Upper lobe of left lung (tissue), 6 donors: ENCODE data around the gene OTUD3. TPM values are rescaled to one million over a fixed set of nuclear protein-coding genes. Genes with fewer than 3 reads are reported as not detected.

Experiments used
- ATAC-seq, 2 donors: fragments of 200-7000 bp; cut with Tn5 transposase; one replicate each; pipeline ENCODE4 v1.9.1; 2022; ENCODE audit warnings: mild to moderate bottlenecking in 2 of 2, moderate library complexity in 2 of 2; ENCODE audit not compliant: low FRiP score in 2 of 2
- DNase-seq, 2 donors: peaks; one replicate each; pipeline ENCODE4 v3.0.0-alpha.2; 2019 to 2020
- H3K27ac ChIP-seq, 4 donors: fragments of 200-600 bp; sonication (generic); one replicate each; pipeline ENCODE4 v1.5.1; 2016 to 2019
- H3K27me3 ChIP-seq, 4 donors: fragments of 200-600 bp; sonication (generic); one replicate each; pipeline ENCODE4 v1.5.1; 2017 to 2019
- H3K36me3 ChIP-seq, 4 donors: fragments of 200-600 bp; sonication (generic); one replicate each; pipeline ENCODE4 v1.5.1; 2016 to 2019
- H3K4me1 ChIP-seq, 4 donors: fragments of 200-600 bp; sonication (generic); one replicate each; pipeline ENCODE4 v1.5.1; 2018 to 2019
- H3K4me3 ChIP-seq, 4 donors: fragments of 200-600 bp; sonication (generic); one replicate each; pipeline ENCODE4 v1.5.1; 2017 to 2019; ENCODE audit warnings: mild to moderate bottlenecking in 2 of 4, moderate library complexity in 1 of 4
- H3K9me3 ChIP-seq, 4 donors: fragments of 200-600 bp; sonication (generic); one replicate each; pipeline ENCODE4 v1.5.1; 2018 to 2019
- CTCF ChIP-seq, 6 experiments: fragments of 450-650 bp in 4 of 6; fragments of 200-600 bp in 2 of 6; sonication (generic) in 2 of 6; IDR thresholded peaks; one replicate each; pipeline ENCODE4 v1.5.1; 2016 to 2019; ENCODE audit warnings: antibody characterized with exemption in 6 of 6
- EP300 ChIP-seq, 4 donors: sonication (generic); formaldehyde crosslinking; IDR thresholded peaks; one replicate each; pipeline ENCODE4 v1.5.1; 2017; ENCODE audit warnings: antibody characterized with exemption in 4 of 4, control low read depth in 2 of 4
- POLR2A ChIP-seq, 4 donors: fragments of 450-650 bp; IDR thresholded peaks; one replicate each; pipeline ENCODE4 v1.5.1; 2016 to 2017; ENCODE audit warnings: antibody characterized with exemption in 4 of 4, mild to moderate bottlenecking in 2 of 4
- POLR2AphosphoS5 ChIP-seq, 2 donors: sonication (generic); formaldehyde crosslinking; IDR thresholded peaks; one replicate each; pipeline ENCODE4 v1.5.1; 2017; ENCODE audit warnings: antibody characterized with exemption in 2 of 2
- WGBS, 2 donors: methylation state at CpG; one replicate each; pipeline ENCODE4 v1.1.5; 2017 to 2018; 5-methylcytosine and 5-hydroxymethylcytosine counted together
- total RNA-seq, 6 donors: library from RNA; depleted of rRNA in 4 of 6; stranded (reverse); fragments of >200 nt in 4 of 6; gene quantifications; one replicate each; pipeline versions ENCODE4 v1.1.0 to v1.2.1, GENCODE V29; 2016 to 2021
- donor health status: DM: no; HTN: no; CAD: no; lungs with moderate emphysema.
- donor health status: DM: no; HTN: yes; CAD: no; lungs with severe emphysema.

Gene OTUD3
- total RNA-seq, 6 donors from 2014 or later: 3.1 to 8.6 (median 6.9) TPM

GRCh38 chr1:19861034-19861433 lies 21.2 kb upstream of the OTUD3 start:
- no peak for ATAC-seq
- Histone ChIP-seq H3K9me3 (peaks cover 0 to 4% (median 0%) of the 10 kb centered on the region in 4 donors), H3K27me3 (no peaks in the 10 kb centered on the region), H3K4me3 (no peak overlapping the region), H3K4me1 (no peaks in the 10 kb centered on the region), H3K27ac (no peak overlapping the region), H3K36me3 (no peaks in the 10 kb centered on the region)
- TF ChIP-seq CTCF (IDR thresholded peaks at IDR 0.05): no peak
- TF ChIP-seq EP300 (IDR thresholded peaks at IDR 0.05): no peak
- no peak for TF ChIP-seq POLR2A (IDR thresholded peaks at IDR 0.05)
- TF ChIP-seq POLR2AphosphoS5 (IDR thresholded peaks at IDR 0.05): no peak
- DNase-seq: no peak
- 73 to 79% methylated on average over 2 of the region's 2 CpGs for WGBS, 2 donors

GRCh38 chr1:19861842-19862530 lies 20.2 kb upstream of the OTUD3 start:
- Histone ChIP-seq H3K27me3 (no peaks in the 10 kb centered on the region), H3K9me3 (peaks cover 0 to 4% (median 0%) of the 10 kb centered on the region in 4 donors), H3K4me3 (no peak overlapping the region), H3K4me1 (no peaks in the 10 kb centered on the region), H3K27ac (no peak overlapping the region), H3K36me3 (no peaks in the 10 kb centered on the region)
- no peak for ATAC-seq
- no peak for DNase-seq
- no peak for TF ChIP-seq CTCF (IDR thresholded peaks at IDR 0.05)
- no peak for TF ChIP-seq POLR2A (IDR thresholded peaks at IDR 0.05)
- WGBS, 2 donors: 88% methylated on average over 1 of the region's 1 CpG

- Histone ChIP-seq H3K9me3 (peaks cover 0 to 4% (median 0%) of the 10 kb centered on the region in 4 donors), H3K27ac (no peak overlapping the region), H3K4me3 (no peak overlapping the region), H3K4me1 (no peaks in the 10 kb centered on the region), H3K27me3 (no peaks in the 10 kb centered on the region), H3K36me3 (no peaks in the 10 kb centered on the region)
- TF ChIP-seq POLR2AphosphoS5 (IDR thresholded peaks at IDR 0.05) (no peak), CTCF (IDR thresholded peaks at IDR 0.05) (no peak), POLR2A (IDR thresholded peaks at IDR 0.05) (no peak)
- ATAC-seq (no peak), DNase-seq (no peak)
- whole genome bisulfite sequencing, 2 donors: 81 to 88% methylated on average over 3 of the region's 3 CpGs
These were observed 19.3 kb upstream of the OTUD3 start for GRCh38 chr1:19862944-19863343.

- no peaks in the 10 kb centered on the region for H3K36me3 ChIP-seq
- 88 to 97% methylated on average over 1 of the region's 1 CpG for WGBS, 2 donors
- H3K27me3 ChIP-seq: no peaks in the 10 kb centered on the region
- DNase-seq: no peak
- peaks cover 0 to 4% (median 0%) of the 10 kb centered on the region in 4 donors for H3K9me3 ChIP-seq
- H3K27ac ChIP-seq: no peak overlapping the region
- TF ChIP-seq POLR2A (IDR thresholded peaks at IDR 0.05) (no peak), POLR2AphosphoS5 (IDR thresholded peaks at IDR 0.05) (no peak), EP300 (IDR thresholded peaks at IDR 0.05) (no peak), CTCF (IDR thresholded peaks at IDR 0.05) (no peak)
- ATAC-seq: no peak
- H3K4me1 ChIP-seq: no peaks in the 10 kb centered on the region
- no peak overlapping the region for H3K4me3 ChIP-seq
These were observed 17.5 kb upstream of the OTUD3 start for GRCh38 chr1:19864570-19865160.

GRCh38 chr1:19866029-19866428 lies 16.2 kb upstream of the OTUD3 start:
- ATAC-seq (no peak), DNase-seq (no peak)
- 68 to 85% methylated on average over 1 of the region's 1 CpG for WGBS, 2 donors
- TF ChIP-seq CTCF (IDR thresholded peaks at IDR 0.05) (no peak), EP300 (IDR thresholded peaks at IDR 0.05) (no peak), POLR2A (IDR thresholded peaks at IDR 0.05) (no peak), POLR2AphosphoS5 (IDR thresholded peaks at IDR 0.05) (no peak)
- Histone ChIP-seq H3K27ac (no peak overlapping the region), H3K9me3 (peaks cover 0 to 4% (median 0%) of the 10 kb centered on the region in 4 donors), H3K4me3 (no peak overlapping the region), H3K27me3 (no peaks in the 10 kb centered on the region), H3K4me1 (no peaks in the 10 kb centered on the region), H3K36me3 (no peaks in the 10 kb centered on the region)
